Osteoblast (primary cell): Measurements from ENCODE around the gene SLC7A8. TPM values are rescaled to one million over a fixed set of nuclear protein-coding genes. Genes with fewer than 3 reads are reported as not detected.

Experiments
- DNase-seq: peaks from one replicate; pipeline ENCODE4 v3.0.0; 2011; ENCODE audit warnings: low spot score, mixed read lengths; ENCODE audit not compliant: insufficient read length; ENCODE audit errors: missing footprints
- H2AFZ ChIP-seq: 2 replicates; pipeline ENCODE4 v1.6.0; 2011; ENCODE audit warnings: mild to moderate bottlenecking, low read length
- H3K27ac ChIP-seq: 2 replicates; pipeline ENCODE4 v1.5.1; 2011; ENCODE audit warnings: mild to moderate bottlenecking, low read depth, low read length, moderate library complexity
- H3K27me3 ChIP-seq: 2 replicates; pipeline ENCODE4 v1.6.0; 2012; ENCODE audit warnings: mild to moderate bottlenecking, control low read depth, inconsistent platforms, low read length, moderate library complexity; ENCODE audit not compliant: insufficient read depth
- H3K36me3 ChIP-seq: 2 replicates; pipeline ENCODE4 v1.5.1; 2011; ENCODE audit warnings: mild to moderate bottlenecking, low read length, control low read depth, moderate library complexity; ENCODE audit not compliant: insufficient read depth
- H3K4me1 ChIP-seq: 2 replicates; pipeline ENCODE4 v1.5.1; 2011; ENCODE audit warnings: mild to moderate bottlenecking, low read length, control low read depth, moderate library complexity; ENCODE audit not compliant: insufficient read depth
- H3K4me2 ChIP-seq: 2 replicates; pipeline ENCODE4 v1.6.0; 2011; ENCODE audit warnings: mild to moderate bottlenecking, low read length; ENCODE audit not compliant: insufficient read depth
- H3K4me3 ChIP-seq: fragments of 200-600 bp; sonication (generic); 3 replicates; pipeline ENCODE4 v1.5.1; 2012; ENCODE audit warnings: mild to moderate bottlenecking, low read length, inconsistent platforms; ENCODE audit not compliant: insufficient read depth
- H3K79me2 ChIP-seq: 2 replicates; pipeline ENCODE4 v1.6.0; 2012; ENCODE audit warnings: mild to moderate bottlenecking, low read length, control low read depth, inconsistent platforms; ENCODE audit not compliant: insufficient read depth
- H3K9me3 ChIP-seq: 2 replicates; pipeline ENCODE4 v1.5.1; 2011; ENCODE audit warnings: low read depth, low read length, control low read depth
- H4K20me1 ChIP-seq: 2 replicates; pipeline ENCODE4 v1.6.0; 2012; ENCODE audit warnings: mild to moderate bottlenecking, low read length, control low read depth; ENCODE audit not compliant: insufficient read depth
- CTCF ChIP-seq: IDR thresholded peaks from 2 replicates; pipeline ENCODE4 v1.5.1; 2011; ENCODE audit warnings: mild to moderate bottlenecking, low read depth, low read length, moderate library complexity; ENCODE audit errors: extremely low read depth
- total RNA-seq: library from RNA; depleted of rRNA; stranded (reverse); fragments of >200 nt; gene quantifications from 2 replicates; pipeline ENCODE4 v1.2.3, GENCODE V29; 2012

The SLC7A8 gene
- total RNA-seq, 1 donor = 4.3 TPM

GRCh38 chr14:23185063-23185462 is 1.6 kb upstream of the SLC7A8 start:
- Histone ChIP-seq H3K27me3 (peaks cover 12% of the 10 kb centered on the region), H2AFZ (no peak overlapping the region), H3K4me1 (peaks cover 15% of the 10 kb centered on the region), H3K79me2 (no peaks in the 10 kb centered on the region), H3K36me3 (no peaks in the 10 kb centered on the region), H3K4me3 (no peak overlapping the region), H3K4me2 (no peak overlapping the region), H3K9me3 (no peaks in the 10 kb centered on the region), H3K27ac (no peak overlapping the region), H4K20me1 (no peaks in the 10 kb centered on the region)
- no peak for TF ChIP-seq CTCF
- no peak for DNase-seq

- no peak overlapping the region for H3K27ac ChIP-seq
- H3K9me3 ChIP-seq = no peaks in the 10 kb centered on the region
- H3K4me2 ChIP-seq = peak overlapping the region; percentile 91
- H3K36me3 ChIP-seq = no peaks in the 10 kb centered on the region
- peaks cover 15% of the 10 kb centered on the region for H3K4me1 ChIP-seq
- H3K27me3 ChIP-seq = peaks cover 12% of the 10 kb centered on the region
- no peak for DNase-seq
- H3K4me3 ChIP-seq = peak overlapping the region; percentile 76
- no peaks in the 10 kb centered on the region for H3K79me2 ChIP-seq
- no peaks in the 10 kb centered on the region for H4K20me1 ChIP-seq
- no peak for TF ChIP-seq CTCF
- peak overlapping the region; percentile 86 for H2AFZ ChIP-seq
These were observed 346 bp downstream of the SLC7A8 start for GRCh38 chr14:23183158-23183470.

- H4K20me1 ChIP-seq = no peaks in the 10 kb centered on the region
- H3K27me3 ChIP-seq = peaks cover 12% of the 10 kb centered on the region
- peak overlapping the region; percentile 91 for H3K4me2 ChIP-seq
- no peaks in the 10 kb centered on the region for H3K9me3 ChIP-seq
- DNase-seq = no peak
- H2AFZ ChIP-seq = peak overlapping the region; percentile 89
- H3K36me3 ChIP-seq = no peaks in the 10 kb centered on the region
- H3K79me2 ChIP-seq = no peaks in the 10 kb centered on the region
- peak overlapping the region; percentile 76 for H3K4me3 ChIP-seq
- peaks cover 15% of the 10 kb centered on the region for H3K4me1 ChIP-seq
- TF ChIP-seq CTCF = no peak
- no peak overlapping the region for H3K27ac ChIP-seq
These were observed 895 bp downstream of the SLC7A8 start for GRCh38 chr14:23182372-23183157.

GRCh38 chr14:23181946-23182345 is 1.5 kb downstream of the SLC7A8 start:
- DNase-seq = no peak
- no peaks in the 10 kb centered on the region for H3K36me3 ChIP-seq
- TF ChIP-seq CTCF = no peak
- H3K79me2 ChIP-seq = no peaks in the 10 kb centered on the region
- H2AFZ ChIP-seq = peak overlapping the region; percentile 70
- H3K4me1 ChIP-seq = peaks cover 15% of the 10 kb centered on the region
- peak overlapping the region; percentile 76 for H3K4me3 ChIP-seq
- peaks cover 12% of the 10 kb centered on the region for H3K27me3 ChIP-seq
- H3K9me3 ChIP-seq = no peaks in the 10 kb centered on the region
- H4K20me1 ChIP-seq = no peaks in the 10 kb centered on the region
- H3K4me2 ChIP-seq = peak overlapping the region; percentile 91
- no peak overlapping the region for H3K27ac ChIP-seq
